Activated CD4-positive, alpha-beta T cell treated with anti-CD3 and anti-CD28 coated beads, Interleukin-2, amount 50 U/mL, for 4 hours (primary cell): ENCODE measurements around the gene TGM2.

Experiments
- DNase-seq, 2 experiments: peaks; one replicate each; pipeline ENCODE4 v3.0.0-alpha.2; 2020

TGM2 gene

GRCh38 chr20:38165089-38165965, at the start of gene TGM2:
TGM2 (minus strand) TSS chr20:38165270; CDS start chr20:38165198, 72 bp downstream.
- peak in 1 of 2 experiments; percentile 8 for DNase-seq

DNA sequence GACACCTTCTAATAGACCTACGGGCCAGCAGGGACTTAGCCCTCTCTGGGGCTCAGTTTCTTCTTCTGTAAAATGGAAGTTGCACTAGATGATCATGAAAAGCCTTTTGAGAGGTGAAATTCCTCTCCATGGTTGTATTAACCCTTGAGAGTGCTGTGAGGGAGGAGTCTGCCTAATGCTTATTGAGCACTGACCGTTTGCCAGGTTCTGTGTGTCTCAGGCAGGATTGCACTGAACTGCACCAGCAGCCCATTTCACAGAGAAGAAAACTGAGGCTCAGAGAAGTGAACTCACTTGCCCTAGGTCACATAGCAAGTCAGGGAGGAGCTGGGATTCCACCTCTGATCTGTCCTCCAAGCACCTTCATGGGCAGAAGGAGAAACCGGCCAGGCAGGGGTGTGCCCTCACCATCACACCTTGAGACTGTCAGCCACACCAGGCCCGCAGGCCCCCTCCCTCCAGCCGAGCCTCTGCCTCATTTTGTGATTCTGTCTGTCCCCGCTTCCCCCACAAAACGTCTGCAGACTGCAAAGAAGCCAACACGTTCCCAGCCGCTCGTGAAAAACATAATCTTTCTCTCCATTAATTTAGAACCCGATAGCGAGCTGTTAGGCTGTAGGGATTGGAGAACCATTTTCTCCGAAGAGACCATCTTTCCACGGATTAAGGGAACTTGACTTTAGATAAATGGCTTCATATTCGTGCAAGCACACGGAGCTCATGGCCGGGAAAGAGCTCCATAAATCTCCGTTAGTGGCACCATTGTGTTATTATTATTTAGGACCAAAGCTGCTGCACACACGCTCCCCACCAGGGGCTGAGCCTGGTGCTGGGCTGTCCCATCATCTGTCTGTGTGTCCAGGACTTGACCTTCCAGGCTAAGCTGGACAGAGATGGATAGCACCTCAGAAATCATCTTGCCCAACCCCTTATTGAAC, 49.5 kb upstream of the TGM2 start:
- DNase-seq: no peak

DNA sequence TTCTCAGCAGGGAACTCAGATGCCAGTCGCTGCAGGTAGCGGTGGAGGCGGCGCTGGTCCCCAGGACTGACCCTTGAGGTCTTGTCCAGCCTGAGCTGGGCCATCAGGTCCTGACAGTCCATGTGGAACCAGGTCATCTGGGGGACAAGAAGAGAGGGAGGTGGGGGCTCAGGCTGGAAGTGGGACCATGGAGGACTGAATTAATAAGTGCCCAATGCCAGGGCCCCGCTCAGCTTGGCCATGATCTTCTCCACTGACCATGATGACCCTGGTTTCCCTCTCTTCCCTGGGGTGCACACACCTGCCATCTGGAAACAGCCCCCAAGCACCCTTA, 48.5 kb upstream of the TGM2 start:
- DNase-seq: no peak

DNA sequence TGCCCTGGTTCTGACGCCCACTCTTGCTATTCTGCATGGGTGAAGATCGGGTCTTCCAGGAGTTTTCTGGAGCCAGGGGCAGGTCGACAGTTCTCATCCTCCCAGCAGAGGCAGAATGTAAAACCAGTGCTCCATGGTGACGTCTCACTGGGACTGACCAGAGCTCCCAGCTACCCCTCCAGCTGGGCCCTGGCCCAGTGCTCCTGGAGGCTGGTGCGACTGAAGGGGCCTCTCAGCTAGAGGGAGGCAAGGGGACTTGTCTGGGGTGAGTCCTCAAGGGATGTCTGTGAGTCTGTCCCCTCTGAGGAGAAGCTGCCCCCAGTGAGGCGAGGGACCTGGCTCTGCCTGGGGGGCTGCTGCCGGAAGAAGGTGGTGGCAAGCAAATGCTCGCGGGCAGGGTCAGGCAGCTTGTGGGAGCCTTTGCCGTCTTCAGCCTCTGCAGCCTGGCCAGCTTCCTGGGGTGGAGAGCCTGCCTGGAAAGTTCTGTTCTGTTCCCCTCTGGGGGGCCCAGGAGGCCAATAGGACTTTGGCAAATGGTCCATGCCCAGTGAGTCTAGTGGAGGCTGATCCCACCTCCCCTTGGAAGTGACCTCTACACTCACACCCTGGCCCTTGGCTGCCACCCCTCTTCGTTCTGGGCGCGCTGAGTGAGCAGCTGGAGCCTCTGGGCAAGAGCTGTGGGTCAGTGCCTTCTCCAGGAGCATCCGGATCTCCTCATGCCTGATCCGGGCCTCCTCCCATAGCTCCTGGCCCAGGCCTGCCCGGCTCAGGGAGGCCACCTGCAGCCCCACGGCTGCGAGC, 47.9 kb upstream of the TGM2 start:
- no peak for DNase-seq

GRCh38 chr20:38211200-38212097, 46.4 kb upstream of the TGM2 start:
- DNase-seq: no peak

DNA sequence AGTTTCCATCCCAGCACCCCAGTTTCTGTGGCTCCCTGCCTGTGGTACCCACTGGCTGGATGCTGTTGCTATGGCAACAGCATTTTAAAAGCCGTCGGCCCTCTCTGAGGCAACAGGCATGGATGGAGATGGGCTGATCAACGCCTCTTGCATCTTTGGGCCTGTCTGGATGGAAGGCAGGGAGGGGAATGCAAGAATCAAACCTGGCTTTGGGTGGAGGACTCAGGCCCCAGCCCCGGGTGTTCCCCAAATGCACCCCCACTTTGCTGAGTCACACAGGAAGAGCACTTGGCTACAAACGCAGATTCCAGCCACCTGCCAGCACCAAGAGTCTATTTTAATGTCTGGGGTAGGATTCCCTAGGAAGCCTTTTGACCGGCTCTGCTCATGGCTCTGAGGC, 45.7 kb upstream of the TGM2 start:
- DNase-seq: no peak

DNA sequence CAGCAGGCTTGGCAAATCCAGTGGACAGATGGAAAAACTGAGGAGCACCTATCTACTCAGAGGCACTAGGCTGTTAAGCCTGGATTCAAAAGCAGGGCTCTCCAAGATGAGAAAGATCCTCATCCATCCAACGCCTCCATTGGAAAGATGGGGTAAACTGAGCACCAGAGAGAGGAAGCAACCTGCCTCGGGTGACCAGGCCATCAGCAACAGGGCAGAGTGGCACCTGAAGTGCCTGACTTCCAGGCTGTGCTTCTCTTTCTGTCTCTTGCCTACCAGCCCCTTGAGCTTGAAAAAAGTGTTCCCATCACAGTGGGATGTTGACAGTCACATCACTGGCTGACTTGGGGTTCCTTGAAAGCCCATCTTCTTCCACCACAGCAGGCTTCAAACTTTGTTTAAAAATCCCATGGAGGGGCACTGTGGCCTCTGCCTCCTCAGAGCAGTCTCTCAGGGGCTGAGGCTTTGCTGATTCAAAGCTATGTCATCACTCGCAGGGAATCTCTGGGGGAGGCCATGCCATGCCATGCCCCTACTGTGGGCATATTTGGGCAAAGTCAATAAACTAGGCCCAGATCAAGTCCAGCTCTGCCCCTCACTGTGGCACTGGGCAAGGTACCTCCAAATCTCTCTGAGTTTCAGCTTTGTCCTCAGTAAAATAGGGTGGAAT, 44.8 kb upstream of the TGM2 start:
- DNase-seq: no peak

DNA sequence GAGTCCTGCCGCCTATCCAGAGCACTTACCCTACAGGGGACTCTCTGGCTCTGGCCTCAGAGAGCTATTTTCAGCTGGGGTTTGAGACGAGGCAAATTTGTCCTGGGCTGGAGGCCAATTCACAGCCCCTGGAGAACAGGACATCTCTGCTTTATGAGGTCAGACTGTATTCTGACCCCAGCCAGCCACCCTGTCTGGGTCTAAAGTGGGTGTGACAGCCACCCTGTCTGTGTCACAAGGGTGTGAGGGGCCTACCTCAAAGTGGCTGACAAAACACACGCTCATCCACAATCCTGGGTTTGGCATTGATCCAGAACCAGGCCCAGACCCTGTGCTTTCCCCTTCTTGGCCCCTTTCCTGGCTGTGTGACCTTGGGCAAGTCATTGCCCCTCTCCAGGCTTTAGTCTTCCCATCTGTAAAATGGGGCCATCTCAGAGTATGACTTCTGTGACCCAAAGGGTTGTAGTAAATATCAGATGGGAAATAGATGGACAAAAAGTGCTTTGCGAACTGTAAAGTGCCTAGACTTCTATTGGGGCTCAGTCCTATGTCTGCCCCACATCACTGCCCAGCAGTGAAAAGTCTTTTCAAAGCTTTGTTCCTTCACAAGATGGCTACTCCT, 44.1 kb upstream of the TGM2 start:
- no peak for DNase-seq

- DNase-seq: no peak
Measured at GRCh38 chr20:38208523-38208922, 43.5 kb upstream of the TGM2 start.

DNA sequence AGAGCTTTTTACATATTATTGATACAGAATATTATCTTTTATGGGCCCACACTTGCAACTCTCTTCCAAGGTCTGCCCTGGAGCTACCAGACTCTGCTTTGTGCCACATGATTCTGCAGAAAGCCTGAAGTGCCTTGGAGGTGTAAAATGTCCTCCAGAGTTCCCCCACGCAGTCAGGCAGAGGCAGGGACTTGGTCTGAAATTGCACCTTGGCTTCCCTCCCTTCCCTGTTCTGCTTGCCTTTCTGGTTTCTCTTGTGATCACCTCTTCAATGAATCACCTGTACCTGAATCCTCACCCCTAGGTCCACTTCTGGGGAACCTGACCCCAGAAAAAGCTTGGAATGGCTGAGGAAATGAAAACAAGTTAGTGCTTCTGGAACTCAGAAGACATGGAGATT, 43.0 kb upstream of the TGM2 start:
- no peak for DNase-seq

DNA sequence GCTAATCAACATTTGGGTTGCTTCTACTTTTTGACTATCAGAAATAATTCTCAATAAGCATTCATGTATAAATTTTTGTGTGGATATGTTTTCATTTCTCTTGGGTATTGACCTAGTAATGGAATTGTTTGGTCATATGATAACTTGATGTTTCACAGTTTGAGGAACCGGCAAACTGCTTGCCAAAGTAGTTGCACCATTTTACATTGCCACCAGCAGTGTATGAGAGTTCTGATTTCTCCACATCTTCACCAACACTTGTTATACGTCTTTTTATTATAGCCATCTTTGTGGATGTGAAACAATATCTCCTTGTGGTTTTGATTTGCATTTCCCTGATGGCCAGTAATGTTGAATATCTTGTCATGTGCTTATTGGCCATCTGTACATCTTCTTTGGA, 42.6 kb upstream of the TGM2 start:
- no peak for DNase-seq

DNA sequence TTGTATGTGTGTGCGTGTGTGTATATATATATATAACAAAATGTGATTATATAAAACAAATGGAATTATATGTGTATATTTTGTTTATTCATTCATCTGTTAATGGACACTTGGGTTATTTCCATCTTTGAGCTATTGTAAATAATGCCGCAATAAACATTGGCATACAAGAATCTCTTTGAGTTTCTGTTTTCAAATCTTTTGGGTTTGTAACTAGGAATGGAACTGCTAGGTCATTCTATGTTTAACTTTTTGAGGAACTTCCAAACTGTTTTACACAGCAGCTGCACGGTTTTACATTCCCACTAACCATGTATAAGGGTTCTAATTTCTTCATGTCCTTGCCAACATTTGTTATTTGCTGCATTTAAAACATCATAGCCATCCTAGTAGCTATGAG, 39.9 kb upstream of the TGM2 start:
- DNase-seq: no peak

GRCh38 chr20:38203981-38204357, 38.9 kb upstream of the TGM2 start:
- no peak for DNase-seq

GRCh38 chr20:38203337-38203980, 38.4 kb upstream of the TGM2 start:
- DNase-seq: no peak

- DNase-seq: no peak
Measured at GRCh38 chr20:38202982-38203293, 37.9 kb upstream of the TGM2 start.

DNA sequence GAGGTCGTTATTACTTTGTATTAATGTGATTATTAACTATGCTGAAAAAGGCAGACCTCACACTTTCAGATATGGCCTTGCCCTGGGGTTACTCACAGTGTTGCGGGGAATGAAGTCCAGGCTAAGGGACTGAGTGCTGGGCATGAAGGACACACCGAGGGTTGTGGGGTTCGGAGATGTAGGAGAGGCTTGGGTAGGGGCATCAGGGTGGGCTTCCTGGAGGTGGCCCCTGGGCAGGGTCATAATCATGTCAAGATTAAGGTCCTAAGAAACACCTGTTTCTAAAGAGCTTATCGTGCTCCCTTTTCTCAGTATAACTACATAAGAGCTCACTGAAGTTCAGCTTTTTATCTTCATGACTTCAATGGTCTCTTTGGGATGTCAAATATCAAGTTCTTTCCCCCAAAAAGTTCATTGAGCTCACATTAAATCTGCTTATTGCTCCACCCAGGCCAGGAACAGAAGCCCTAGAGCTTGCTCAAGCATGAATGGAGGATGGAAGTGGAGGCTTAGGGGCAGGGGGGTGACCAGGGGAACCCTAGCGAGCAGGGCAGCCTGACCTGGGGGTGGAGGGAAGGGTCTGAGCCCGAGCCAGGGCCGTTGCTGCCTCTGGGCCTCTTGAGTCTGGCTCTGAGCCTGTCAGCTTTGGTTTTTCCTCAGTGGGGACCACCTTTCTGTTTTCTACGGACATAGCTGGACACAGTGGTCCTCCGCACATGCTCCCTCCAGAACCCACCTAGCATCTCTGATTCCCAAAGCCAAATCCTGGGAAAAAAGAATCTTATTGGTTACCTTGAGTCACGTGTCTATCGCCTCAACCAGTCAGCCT, 37.3 kb upstream of the TGM2 start:
- DNase-seq: no peak

GRCh38 chr20:38201356-38201755, 36.3 kb upstream of the TGM2 start:
- no peak for DNase-seq

- DNase-seq: no peak
Measured at GRCh38 chr20:38200646-38201045, 35.6 kb upstream of the TGM2 start.

- no peak for DNase-seq
Measured at GRCh38 chr20:38199501-38200390, 34.7 kb upstream of the TGM2 start.
